K562 (cell line): Measurements from ENCODE around the gene NLRP4. TPM values are rescaled to one million over a fixed set of nuclear protein-coding genes. Genes with fewer than 3 reads are reported as not detected.

ENCODE experiments used
- CBFA2T2 ChIP-seq: fragments of 450-650 bp; conservative IDR thresholded peaks from 2 replicates; pipeline ENCODE4 v1.6.1; 2017; ENCODE audit warnings: mild to moderate bottlenecking
- CREM ChIP-seq: IDR thresholded peaks from 2 replicates; pipeline ENCODE4 v1.6.1; 2014; ENCODE audit warnings: antibody characterized with exemption, low read depth
- EP300 ChIP-seq: IDR thresholded peaks from 2 replicates; pipeline ENCODE4 v1.6.1; 2012; ENCODE audit warnings: low read length, improper control_type of control experiment
- HCFC1 ChIP-seq: IDR thresholded peaks from 2 replicates; pipeline ENCODE4 v1.6.1; 2012; ENCODE audit warnings: low read depth, low read length, improper control_type of control experiment
- JUN ChIP-seq, 2 experiments: sonication (generic) in 1 of 2; formaldehyde crosslinking in 1 of 2; IDR thresholded peaks; 2 replicates each; pipeline versions ENCODE4 v1.6.1 to v1.8.0; 2012 to 2022; ENCODE audit warnings: borderline replicate concordance in 2 of 2, mild to moderate bottlenecking in 2 of 2, improper control_type of control experiment in 1 of 2, low read depth in 1 of 2, low read length in 1 of 2, missing genetic modification reagents in 1 of 2
- MAZ ChIP-seq, 2 experiments: fragments of 450-650 bp in 1 of 2; sonication (generic) in 1 of 2; formaldehyde crosslinking; IDR thresholded peaks in 1 of 2; conservative IDR thresholded peaks in 1 of 2; 2 replicates each; pipeline versions ENCODE4 v1.4.0 to v1.5.0; 2020; ENCODE audit warnings: mild to moderate bottlenecking in 1 of 2, missing genetic modification reagents in 1 of 2
- MEIS2 ChIP-seq: fragments of 450-650 bp; IDR thresholded peaks from 2 replicates; pipeline ENCODE4 v1.6.1; 2014; ENCODE audit warnings: mild to moderate bottlenecking; ENCODE audit not compliant: partially characterized antibody
- RAD21 ChIP-seq, 2 experiments: fragments of 250-450 bp in 1 of 2; fragments of 450-650 bp in 1 of 2; sonication (Bioruptor Pico) in 1 of 2; formaldehyde crosslinking in 1 of 2; IDR thresholded peaks in 1 of 2; conservative IDR thresholded peaks in 1 of 2; 2 replicates each; pipeline versions ENCODE4 v1.4.0 to v1.8.0; 2020 to 2022; ENCODE audit warnings: mild to moderate bottlenecking in 2 of 2, moderate library complexity in 1 of 2
- SRF ChIP-seq, 2 experiments: fragments of 250-450, 450-650 bp in 1 of 2; sonication (Bioruptor Pico) in 1 of 2; sonication (generic) in 1 of 2; formaldehyde crosslinking; IDR thresholded peaks; 2 replicates each; pipeline versions ENCODE4 v1.5.0 to v1.5.1; 2020 to 2022; ENCODE audit warnings: mild to moderate bottlenecking in 1 of 2, missing genetic modification reagents in 1 of 2
- TARDBP ChIP-seq: fragments of 450-650 bp; IDR thresholded peaks from 2 replicates; pipeline ENCODE4 v1.6.1; 2016
- polyA plus RNA-seq, 8 experiments: library from polyadenylated mRNA; depleted of rRNA in 4 of 8; stranded (reverse) in 5 of 8; unstranded in 3 of 8; fragments of >200 nt; fragmentation: Nextera tagmentation in 2 of 8; fragmentation: Illumina TruSeq in 1 of 8; extraction: Ambion mirVana in 2 of 8; extraction: Trizol in 1 of 8; gene quantifications; 2 replicates each; pipeline versions ENCODE4 v1.2.1 to v1.2.3, GENCODE V29; 2011 to 2014; ENCODE audit warnings: inconsistent platforms in 1 of 8, missing spikeins in 1 of 8
- total RNA-seq, 7 experiments: library from RNA; depleted of rRNA in 6 of 7; stranded (reverse); fragments of >200 nt in 6 of 7; fragmentation: Illumina TruSeq in 2 of 7; extraction: Trizol in 2 of 7; gene quantifications; 2 replicates each; pipeline versions ENCODE4 v1.2.1 to v1.2.3, GENCODE V29; 2011 to 2021; ENCODE audit warnings: low replicate concordance in 1 of 7
- TF ChIP-seq, protein P1 (sequence below): fragments of 450-650 bp; IDR thresholded peaks from 2 replicates; pipeline ENCODE4 v1.6.1; 2016; ENCODE audit warnings: borderline replicate concordance
- TF ChIP-seq, protein P2 (sequence below), 2 experiments: IDR thresholded peaks; 2 replicates each; pipeline ENCODE4 v1.6.1; 2011; ENCODE audit warnings: borderline replicate concordance in 1 of 2, control low read depth in 1 of 2, low read depth in 1 of 2, low read length in 1 of 2, mild to moderate bottlenecking in 1 of 2, mixed read lengths in 1 of 2, moderate library complexity in 1 of 2; ENCODE audit not compliant: insufficient read depth in 1 of 2, insufficient read length in 1 of 2, poor library complexity in 1 of 2, severe bottlenecking in 1 of 2; ENCODE audit errors: extremely low read depth in 1 of 2
- TF ChIP-seq, protein P3 (sequence below), 2 experiments: fragments of 450-650 bp; conservative IDR thresholded peaks; 2 replicates each; pipeline ENCODE4 v1.6.1; 2017; ENCODE audit warnings: mild to moderate bottlenecking in 2 of 2, moderate library complexity in 2 of 2
- TF ChIP-seq, protein P4 (sequence below): fragments of 450-650 bp; IDR thresholded peaks from 2 replicates; pipeline ENCODE4 v1.6.1; 2014; ENCODE audit warnings: low read depth, mild to moderate bottlenecking, moderate library complexity, borderline replicate concordance
- TF ChIP-seq, protein P5 (sequence below): IDR thresholded peaks from 2 replicates; pipeline ENCODE4 v1.6.1; 2011; ENCODE audit warnings: borderline replicate concordance, low read depth, mild to moderate bottlenecking, moderate library complexity, low read length; ENCODE audit not compliant: insufficient read depth, poor library complexity, severe bottlenecking

The NLRP4 gene
- total and polyA plus RNA-seq, 9 of the 15 experiments (the other 6 are each of a cell fraction or from before 2014, with no cell fraction given) = 0.03 to 0.14 (median 0.05) TPM; not detected in 3

DNA sequence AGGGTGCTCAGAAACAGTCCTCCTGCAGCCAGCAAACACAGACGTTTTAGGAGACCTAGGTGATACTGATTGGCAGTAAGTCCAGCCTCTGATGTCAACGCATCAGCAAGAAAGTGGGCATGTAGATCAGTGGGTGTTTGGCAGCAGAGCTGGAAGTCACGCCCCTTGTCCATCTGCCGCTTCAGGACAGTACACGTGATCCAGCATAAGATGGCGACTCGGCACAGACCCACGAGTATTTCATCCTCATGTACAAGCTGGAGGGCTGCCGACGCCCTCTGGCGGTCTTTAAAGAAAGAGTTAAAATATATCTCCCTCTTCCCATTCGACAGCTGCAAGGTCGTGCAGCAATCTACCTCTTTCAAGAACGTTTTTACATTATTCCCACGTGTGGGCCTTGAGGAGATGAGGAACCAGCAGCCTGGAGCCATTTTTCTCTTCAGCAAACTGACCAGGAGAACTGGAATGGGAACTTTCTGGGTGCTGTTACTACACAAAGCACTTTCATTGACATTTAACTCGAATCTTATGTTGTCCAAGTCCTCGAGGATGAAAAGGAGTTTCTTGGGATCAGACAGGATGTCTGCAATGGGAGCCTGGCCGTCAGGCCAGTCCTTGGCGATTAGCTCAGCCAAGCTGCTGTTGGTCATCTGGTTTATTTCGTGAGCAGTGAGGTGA lies 26.8 kb upstream of the NLRP4 start (continued):
- TF ChIP-seq, protein P1, sequence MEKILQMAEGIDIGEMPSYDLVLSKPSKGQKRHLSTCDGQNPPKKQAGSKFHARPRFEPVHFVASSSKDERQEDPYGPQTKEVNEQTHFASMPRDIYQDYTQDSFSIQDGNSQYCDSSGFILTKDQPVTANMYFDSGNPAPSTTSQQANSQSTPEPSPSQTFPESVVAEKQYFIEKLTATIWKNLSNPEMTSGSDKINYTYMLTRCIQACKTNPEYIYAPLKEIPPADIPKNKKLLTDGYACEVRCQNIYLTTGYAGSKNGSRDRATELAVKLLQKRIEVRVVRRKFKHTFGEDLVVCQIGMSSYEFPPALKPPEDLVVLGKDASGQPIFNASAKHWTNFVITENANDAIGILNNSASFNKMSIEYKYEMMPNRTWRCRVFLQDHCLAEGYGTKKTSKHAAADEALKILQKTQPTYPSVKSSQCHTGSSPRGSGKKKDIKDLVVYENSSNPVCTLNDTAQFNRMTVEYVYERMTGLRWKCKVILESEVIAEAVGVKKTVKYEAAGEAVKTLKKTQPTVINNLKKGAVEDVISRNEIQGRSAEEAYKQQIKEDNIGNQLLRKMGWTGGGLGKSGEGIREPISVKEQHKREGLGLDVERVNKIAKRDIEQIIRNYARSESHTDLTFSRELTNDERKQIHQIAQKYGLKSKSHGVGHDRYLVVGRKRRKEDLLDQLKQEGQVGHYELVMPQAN = 0 out of 2 replicates have a peak, but pooled peaks have one; percentile 56
- TF ChIP-seq SRF (CRISPR knock-in tag; IDR thresholded peaks at IDR 0.05) = no peak
- TF ChIP-seq, protein P2, sequence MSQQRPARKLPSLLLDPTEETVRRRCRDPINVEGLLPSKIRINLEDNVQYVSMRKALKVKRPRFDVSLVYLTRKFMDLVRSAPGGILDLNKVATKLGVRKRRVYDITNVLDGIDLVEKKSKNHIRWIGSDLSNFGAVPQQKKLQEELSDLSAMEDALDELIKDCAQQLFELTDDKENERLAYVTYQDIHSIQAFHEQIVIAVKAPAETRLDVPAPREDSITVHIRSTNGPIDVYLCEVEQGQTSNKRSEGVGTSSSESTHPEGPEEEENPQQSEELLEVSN (IDR thresholded peaks at IDR 0.05; ENCODE audit: borderline replicate concordance in 1 of 2, extremely low read depth in 1 of 2, insufficient read depth in 1 of 2, insufficient read length in 1 of 2, low read depth in 1 of 2, low read length in 1 of 2, poor library complexity in 1 of 2, severe bottlenecking in 1 of 2) = peak; percentile 79 to 92
- peak; percentile 32 to 81; a peak in 3 of 4 replicates for TF ChIP-seq RAD21 (CRISPR knock-in tag; conservative IDR thresholded peaks at IDR 0.05 in 1 of 2, IDR thresholded peaks at IDR 0.05 in 1 of 2)
- peak; percentile 2 for TF ChIP-seq MEIS2
- 0 out of 2 replicates have a peak, but pooled peaks have one; percentile 17 for TF ChIP-seq CREM
- TF ChIP-seq, protein P3, sequence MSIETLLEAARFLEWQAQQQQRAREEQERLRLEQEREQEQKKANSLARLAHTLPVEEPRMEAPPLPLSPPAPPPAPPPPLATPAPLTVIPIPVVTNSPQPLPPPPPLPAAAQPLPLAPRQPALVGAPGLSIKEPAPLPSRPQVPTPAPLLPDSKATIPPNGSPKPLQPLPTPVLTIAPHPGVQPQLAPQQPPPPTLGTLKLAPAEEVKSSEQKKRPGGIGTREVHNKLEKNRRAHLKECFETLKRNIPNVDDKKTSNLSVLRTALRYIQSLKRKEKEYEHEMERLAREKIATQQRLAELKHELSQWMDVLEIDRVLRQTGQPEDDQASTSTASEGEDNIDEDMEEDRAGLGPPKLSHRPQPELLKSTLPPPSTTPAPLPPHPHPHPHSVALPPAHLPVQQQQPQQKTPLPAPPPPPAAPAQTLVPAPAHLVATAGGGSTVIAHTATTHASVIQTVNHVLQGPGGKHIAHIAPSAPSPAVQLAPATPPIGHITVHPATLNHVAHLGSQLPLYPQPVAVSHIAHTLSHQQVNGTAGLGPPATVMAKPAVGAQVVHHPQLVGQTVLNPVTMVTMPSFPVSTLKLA (conservative IDR thresholded peaks at IDR 0.05) = peak; percentile 64 to 81
- no peak for TF ChIP-seq TARDBP
- 0 out of 2 replicates have a peak, but pooled peaks have one; percentile 8 for TF ChIP-seq EP300
- TF ChIP-seq, protein P4, sequence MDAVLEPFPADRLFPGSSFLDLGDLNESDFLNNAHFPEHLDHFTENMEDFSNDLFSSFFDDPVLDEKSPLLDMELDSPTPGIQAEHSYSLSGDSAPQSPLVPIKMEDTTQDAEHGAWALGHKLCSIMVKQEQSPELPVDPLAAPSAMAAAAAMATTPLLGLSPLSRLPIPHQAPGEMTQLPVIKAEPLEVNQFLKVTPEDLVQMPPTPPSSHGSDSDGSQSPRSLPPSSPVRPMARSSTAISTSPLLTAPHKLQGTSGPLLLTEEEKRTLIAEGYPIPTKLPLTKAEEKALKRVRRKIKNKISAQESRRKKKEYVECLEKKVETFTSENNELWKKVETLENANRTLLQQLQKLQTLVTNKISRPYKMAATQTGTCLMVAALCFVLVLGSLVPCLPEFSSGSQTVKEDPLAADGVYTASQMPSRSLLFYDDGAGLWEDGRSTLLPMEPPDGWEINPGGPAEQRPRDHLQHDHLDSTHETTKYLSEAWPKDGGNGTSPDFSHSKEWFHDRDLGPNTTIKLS = peak; percentile 55; the same call in 1 of the 2 replicates
- TF ChIP-seq, protein P5, sequence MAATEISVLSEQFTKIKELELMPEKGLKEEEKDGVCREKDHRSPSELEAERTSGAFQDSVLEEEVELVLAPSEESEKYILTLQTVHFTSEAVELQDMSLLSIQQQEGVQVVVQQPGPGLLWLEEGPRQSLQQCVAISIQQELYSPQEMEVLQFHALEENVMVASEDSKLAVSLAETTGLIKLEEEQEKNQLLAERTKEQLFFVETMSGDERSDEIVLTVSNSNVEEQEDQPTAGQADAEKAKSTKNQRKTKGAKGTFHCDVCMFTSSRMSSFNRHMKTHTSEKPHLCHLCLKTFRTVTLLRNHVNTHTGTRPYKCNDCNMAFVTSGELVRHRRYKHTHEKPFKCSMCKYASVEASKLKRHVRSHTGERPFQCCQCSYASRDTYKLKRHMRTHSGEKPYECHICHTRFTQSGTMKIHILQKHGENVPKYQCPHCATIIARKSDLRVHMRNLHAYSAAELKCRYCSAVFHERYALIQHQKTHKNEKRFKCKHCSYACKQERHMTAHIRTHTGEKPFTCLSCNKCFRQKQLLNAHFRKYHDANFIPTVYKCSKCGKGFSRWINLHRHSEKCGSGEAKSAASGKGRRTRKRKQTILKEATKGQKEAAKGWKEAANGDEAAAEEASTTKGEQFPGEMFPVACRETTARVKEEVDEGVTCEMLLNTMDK = peak; percentile 29
- peak in 1 of 2 experiments; percentile 48; a peak in 1 of 4 replicates for TF ChIP-seq MAZ (CRISPR knock-in tag; conservative IDR thresholded peaks at IDR 0.05 in 1 of 2, IDR thresholded peaks at IDR 0.05 in 1 of 2)
- TF ChIP-seq CBFA2T2 = 0 out of 2 replicates have a peak, but pooled peaks have one; percentile 25
- 0 out of 2 replicates have a peak, but pooled peaks have one; percentile 17 for TF ChIP-seq HCFC1
- TF ChIP-seq JUN (IDR thresholded peaks at IDR 0.05; ENCODE audit: borderline replicate concordance, low read depth, low read length) = peak; percentile 62; the same call in 1 of the 2 replicates
- TF ChIP-seq JUN (CRISPR knock-in tag; IDR thresholded peaks at IDR 0.05; ENCODE audit: borderline replicate concordance) = no peak
